ENCODE data around the gene C6orf163.

C6orf163 gene

GRCh38 chr6:87407901-87408720, 63.5 kb downstream of the C6orf163 start, which contains the start of gene CFAP206:
CFAP206 (plus strand) TSS chr6:87407972; CDS start chr6:87409840, 1,868 bp downstream.
- no peaks in the 10 kb centered on the region for H3K79me2 ChIP-seq (ENCODE audit: control insufficient read depth, low read length)
- no peaks in the 10 kb centered on the region; the same call in 1 of the 2 replicates for H3K36me3 ChIP-seq (ENCODE audit: control insufficient read depth, low read length)
- no peaks in the 10 kb centered on the region for H3K9me3 ChIP-seq (ENCODE audit: control insufficient read depth, insufficient read depth, low read length)
- H3K4me3 ChIP-seq (ENCODE audit: low read length), result peak within 1 kb of the TSS; percentile 99
- no peaks in the 10 kb centered on the region for H3K27me3 ChIP-seq (ENCODE audit: control insufficient read depth, low read length)
- TF ChIP-seq CTCF (IDR thresholded peaks at IDR 0.05; ENCODE audit: low read depth, low read length, poor library complexity, severe bottlenecking) (peak; percentile 28), EZH2phosphoT487 (IDR thresholded peaks at IDR 0.05; ENCODE audit: borderline replicate concordance, low read length) (no peak)
- peaks cover 13% of the 10 kb centered on the region for H3K4me1 ChIP-seq (ENCODE audit: control insufficient read depth, low read length)
- no peaks in the 10 kb centered on the region for H3K9me2 ChIP-seq (replicated peaks; ENCODE audit: control insufficient read depth, low read length)
- H3K27ac ChIP-seq (ENCODE audit: low read depth, low read length), result peak within 1 kb of the TSS; percentile 67
- H4K20me1 ChIP-seq (ENCODE audit: control insufficient read depth, insufficient read depth, low read depth, low read length), result no peaks in the 10 kb centered on the region
- H3F3A ChIP-seq (ENCODE audit: control insufficient read depth, insufficient read depth), result peaks cover 13% of the 10 kb centered on the region
- H3K4me2 ChIP-seq (ENCODE audit: low read length), result peak within 1 kb of the TSS; percentile 95

DNA sequence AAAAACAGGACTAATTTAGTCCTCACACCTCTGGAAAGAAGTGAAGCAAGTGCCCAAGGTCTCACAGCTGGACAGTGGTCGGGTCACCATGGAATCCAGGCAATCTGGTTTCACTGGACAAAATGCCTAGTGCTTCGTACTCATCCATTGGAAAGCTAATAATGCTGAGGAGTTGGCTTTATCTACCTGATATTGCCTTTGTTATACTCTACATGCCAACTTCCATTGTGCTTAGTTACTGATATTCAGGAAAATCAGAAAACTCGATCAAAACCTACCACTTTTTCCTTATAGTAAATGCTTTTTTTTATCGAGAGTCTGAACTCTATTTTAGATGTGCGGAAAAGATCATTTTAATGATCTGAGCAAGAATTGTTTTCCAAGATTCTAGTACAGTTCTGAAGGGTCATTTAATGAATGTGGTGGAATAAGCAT, 64.1 kb downstream of the C6orf163 start:
- peak overlapping the region; percentile 99 for H3K4me3 ChIP-seq (ENCODE audit: low read length)
- H3K27ac ChIP-seq (ENCODE audit: low read depth, low read length), result peak overlapping the region; percentile 67
- H3K79me2 ChIP-seq (ENCODE audit: control insufficient read depth, low read length), result no peaks in the 10 kb centered on the region
- H3K36me3 ChIP-seq (ENCODE audit: control insufficient read depth, low read length), result no peaks in the 10 kb centered on the region; the same call in 1 of the 2 replicates
- H3K9me2 ChIP-seq (replicated peaks; ENCODE audit: control insufficient read depth, low read length), result no peaks in the 10 kb centered on the region
- TF ChIP-seq CTCF (IDR thresholded peaks at IDR 0.05; ENCODE audit: low read depth, low read length, poor library complexity, severe bottlenecking), result no peak
- TF ChIP-seq EZH2phosphoT487 (IDR thresholded peaks at IDR 0.05; ENCODE audit: borderline replicate concordance, low read length), result no peak
- H3F3A ChIP-seq (ENCODE audit: control insufficient read depth, insufficient read depth), result peaks cover 13% of the 10 kb centered on the region
- H3K4me1 ChIP-seq (ENCODE audit: control insufficient read depth, low read length), result peaks cover 13% of the 10 kb centered on the region
- no peaks in the 10 kb centered on the region for H3K27me3 ChIP-seq (ENCODE audit: control insufficient read depth, low read length)
- no peaks in the 10 kb centered on the region for H4K20me1 ChIP-seq (ENCODE audit: control insufficient read depth, insufficient read depth, low read depth, low read length)
- H3K9me3 ChIP-seq (ENCODE audit: control insufficient read depth, insufficient read depth, low read length), result no peaks in the 10 kb centered on the region
- H3K4me2 ChIP-seq (ENCODE audit: low read length), result peak overlapping the region; percentile 95
